ENCODE data around the gene MTFR2. TPM values are rescaled to one million over a fixed set of nuclear protein-coding genes. Genes with fewer than 3 reads are reported as not detected.

MTFR2 gene
- total and polyA plus RNA-seq, 2 of the 13 experiments (the other 11 are each of a cell fraction or from before 2014, with no cell fraction given), result 6.7 to 10.7 TPM

GRCh38 chr6:136249811-136250685 lies at the start of gene MTFR2 (continued):
- TF ChIP-seq BATF2 (CRISPR knock-in tag; IDR thresholded peaks at IDR 0.05) (no peak), PCBP1 (IDR thresholded peaks at IDR 0.05; ENCODE audit: borderline replicate concordance, low read depth, low read length) (peak; percentile 97; the same call in 1 of the 2 replicates), RBM22 (optimal IDR thresholded peaks at IDR 0.05; ENCODE audit: low read length) (no peak), ZSCAN5A (CRISPR knock-in tag; IDR thresholded peaks at IDR 0.05; ENCODE audit: borderline replicate concordance) (peak; percentile 70; the same call in 1 of the 2 replicates), MEIS1 (CRISPR knock-in tag; IDR thresholded peaks at IDR 0.05; ENCODE audit: borderline replicate concordance) (peak; percentile 75; the same call in 1 of the 2 replicates), GATAD1 (CRISPR knock-in tag; IDR thresholded peaks at IDR 0.05) (peak; percentile 89), ZNF7 (CRISPR knock-in tag; IDR thresholded peaks at IDR 0.05) (no peak), ZNF350 (CRISPR knock-in tag; IDR thresholded peaks at IDR 0.05; ENCODE audit: borderline replicate concordance, low read depth) (peak; percentile 79), U2AF2 (IDR thresholded peaks at IDR 0.05; ENCODE audit: low read depth, low read length) (no peak), AGO1 (IDR thresholded peaks at IDR 0.05; ENCODE audit: low read depth, low read length, poor library complexity, severe bottlenecking) (peak; percentile 86), POLR2A (IDR thresholded peaks at IDR 0.05; ENCODE audit: insufficient read depth in 1 of 2, low read depth in 2 of 2, low read length in 2 of 2) (peak; percentile 89 to 92), ZNF138 (CRISPR knock-in tag; IDR thresholded peaks at IDR 0.05; ENCODE audit: low read depth) (0 out of 2 replicates have a peak, but pooled peaks have one; percentile 35), SIX4 (CRISPR knock-in tag; IDR thresholded peaks at IDR 0.05) (peak; percentile 67), KMT2B (CRISPR knock-in tag; IDR thresholded peaks at IDR 0.05) (peak; percentile 93), RAD51 (IDR thresholded peaks at IDR 0.05; ENCODE audit: borderline replicate concordance) (no peak), ZNF431 (CRISPR knock-in tag; IDR thresholded peaks at IDR 0.05; ENCODE audit: borderline replicate concordance, low read depth) (peak; percentile 78; the same call in 1 of the 2 replicates), ZNF562 (CRISPR knock-in tag; IDR thresholded peaks at IDR 0.05; ENCODE audit: borderline replicate concordance) (no peak), ZNF660 (CRISPR knock-in tag; IDR thresholded peaks at IDR 0.05; ENCODE audit: borderline replicate concordance, low read depth) (no peak)
- TF ChIP-seq, protein P1, sequence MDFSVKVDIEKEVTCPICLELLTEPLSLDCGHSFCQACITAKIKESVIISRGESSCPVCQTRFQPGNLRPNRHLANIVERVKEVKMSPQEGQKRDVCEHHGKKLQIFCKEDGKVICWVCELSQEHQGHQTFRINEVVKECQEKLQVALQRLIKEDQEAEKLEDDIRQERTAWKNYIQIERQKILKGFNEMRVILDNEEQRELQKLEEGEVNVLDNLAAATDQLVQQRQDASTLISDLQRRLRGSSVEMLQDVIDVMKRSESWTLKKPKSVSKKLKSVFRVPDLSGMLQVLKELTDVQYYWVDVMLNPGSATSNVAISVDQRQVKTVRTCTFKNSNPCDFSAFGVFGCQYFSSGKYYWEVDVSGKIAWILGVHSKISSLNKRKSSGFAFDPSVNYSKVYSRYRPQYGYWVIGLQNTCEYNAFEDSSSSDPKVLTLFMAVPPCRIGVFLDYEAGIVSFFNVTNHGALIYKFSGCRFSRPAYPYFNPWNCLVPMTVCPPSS (IDR thresholded peaks at IDR 0.05), result no peak
- TF ChIP-seq, protein P2, sequence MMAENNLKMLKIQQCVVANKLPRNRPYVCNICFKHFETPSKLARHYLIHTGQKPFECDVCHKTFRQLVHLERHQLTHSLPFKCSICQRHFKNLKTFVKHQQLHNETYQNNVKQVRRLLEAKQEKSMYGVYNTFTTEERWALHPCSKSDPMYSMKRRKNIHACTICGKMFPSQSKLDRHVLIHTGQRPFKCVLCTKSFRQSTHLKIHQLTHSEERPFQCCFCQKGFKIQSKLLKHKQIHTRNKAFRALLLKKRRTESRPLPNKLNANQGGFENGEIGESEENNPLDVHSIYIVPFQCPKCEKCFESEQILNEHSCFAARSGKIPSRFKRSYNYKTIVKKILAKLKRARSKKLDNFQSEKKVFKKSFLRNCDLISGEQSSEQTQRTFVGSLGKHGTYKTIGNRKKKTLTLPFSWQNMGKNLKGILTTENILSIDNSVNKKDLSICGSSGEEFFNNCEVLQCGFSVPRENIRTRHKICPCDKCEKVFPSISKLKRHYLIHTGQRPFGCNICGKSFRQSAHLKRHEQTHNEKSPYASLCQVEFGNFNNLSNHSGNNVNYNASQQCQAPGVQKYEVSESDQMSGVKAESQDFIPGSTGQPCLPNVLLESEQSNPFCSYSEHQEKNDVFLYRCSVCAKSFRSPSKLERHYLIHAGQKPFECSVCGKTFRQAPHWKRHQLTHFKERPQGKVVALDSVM (CRISPR knock-in tag; IDR thresholded peaks at IDR 0.05), result no peak
- TF ChIP-seq, protein P3, sequence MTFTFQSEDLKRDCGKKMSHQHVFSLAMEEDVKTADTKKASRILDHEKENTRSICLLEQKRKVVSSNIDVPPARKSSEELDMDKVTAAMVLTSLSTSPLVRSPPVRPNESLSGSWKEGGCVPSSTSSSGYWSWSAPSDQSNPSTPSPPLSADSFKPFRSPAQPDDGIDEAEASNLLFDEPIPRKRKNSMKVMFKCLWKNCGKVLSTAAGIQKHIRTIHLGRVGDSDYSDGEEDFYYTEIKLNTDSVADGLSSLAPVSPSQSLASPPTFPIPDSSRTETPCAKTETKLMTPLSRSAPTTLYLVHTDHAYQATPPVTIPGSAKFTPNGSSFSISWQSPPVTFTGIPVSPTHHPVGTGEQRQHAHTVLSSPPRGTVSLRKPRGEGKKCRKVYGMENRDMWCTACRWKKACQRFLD (CRISPR knock-in tag; IDR thresholded peaks at IDR 0.05; ENCODE audit: borderline replicate concordance), result no peak

All from HepG2 (cell line).